Sigmoid colon (tissue), 4 donors: Measurements from ENCODE around the gene METTL13.

Experiments
- EP300 ChIP-seq, 4 donors: sonication (generic); formaldehyde crosslinking; IDR thresholded peaks; one replicate each; pipeline ENCODE4 v1.6.1; 2017; ENCODE audit warnings: antibody characterized with exemption in 4 of 4
- POLR2A ChIP-seq, 2 donors: fragments of 450-650 bp; IDR thresholded peaks; one replicate each; pipeline ENCODE4 v1.6.1; 2016; ENCODE audit warnings: antibody characterized with exemption in 2 of 2, mild to moderate bottlenecking in 2 of 2, moderate library complexity in 2 of 2
- POLR2AphosphoS5 ChIP-seq, 4 donors: sonication (generic); formaldehyde crosslinking; IDR thresholded peaks; one replicate each; pipeline ENCODE4 v1.6.1; 2017; ENCODE audit warnings: antibody characterized with exemption in 4 of 4
- TF ChIP-seq, protein P1 (sequence below), 4 experiments: fragments of 450-650 bp in 3 of 4; fragments of 200-600 bp in 1 of 4; IDR thresholded peaks; one replicate each; pipeline ENCODE4 v1.5.1; 2016 to 2019; ENCODE audit warnings: antibody characterized with exemption in 4 of 4, mild to moderate bottlenecking in 3 of 4, moderate library complexity in 2 of 4

DNA sequence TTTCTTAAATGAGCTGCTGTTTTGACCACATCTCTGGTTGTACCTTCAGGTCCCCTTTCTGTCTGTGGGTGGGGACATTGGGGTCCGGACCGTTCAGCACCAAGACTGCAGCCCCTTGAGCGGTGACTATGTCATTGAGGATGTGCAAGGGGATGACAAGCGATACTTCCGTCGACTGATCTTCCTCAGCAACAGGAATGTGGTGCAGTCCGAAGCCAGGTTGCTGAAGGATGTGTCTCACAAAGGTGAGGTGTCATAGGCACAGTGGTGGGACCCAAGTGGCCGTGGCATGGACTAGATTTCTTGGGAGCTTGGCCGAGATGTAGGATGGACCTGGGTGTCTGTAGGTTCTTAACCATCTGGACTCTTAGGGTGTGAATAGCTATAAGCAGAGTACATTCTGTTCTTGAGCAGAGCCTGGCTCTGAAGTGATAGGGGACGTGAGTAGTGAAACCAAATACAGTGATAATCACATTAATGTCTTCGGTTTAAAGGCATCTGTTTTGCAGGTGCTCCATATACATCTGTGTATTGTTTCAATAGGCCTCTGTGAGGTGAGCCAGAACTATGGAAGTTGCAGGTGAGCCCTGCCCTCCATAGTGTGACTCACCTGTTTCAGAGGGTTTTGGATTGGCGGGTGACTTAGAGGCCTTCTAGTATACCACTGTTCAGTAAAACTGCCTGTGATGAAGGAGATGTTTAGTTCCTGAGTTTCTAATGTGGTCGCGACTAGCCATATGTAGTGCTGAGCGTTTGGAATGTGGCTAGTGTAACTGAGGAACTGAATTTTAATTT, 6.4 kb downstream of the METTL13 start:
- TF ChIP-seq POLR2AphosphoS5 (IDR thresholded peaks at IDR 0.05) = no peak
- TF ChIP-seq, protein P1, sequence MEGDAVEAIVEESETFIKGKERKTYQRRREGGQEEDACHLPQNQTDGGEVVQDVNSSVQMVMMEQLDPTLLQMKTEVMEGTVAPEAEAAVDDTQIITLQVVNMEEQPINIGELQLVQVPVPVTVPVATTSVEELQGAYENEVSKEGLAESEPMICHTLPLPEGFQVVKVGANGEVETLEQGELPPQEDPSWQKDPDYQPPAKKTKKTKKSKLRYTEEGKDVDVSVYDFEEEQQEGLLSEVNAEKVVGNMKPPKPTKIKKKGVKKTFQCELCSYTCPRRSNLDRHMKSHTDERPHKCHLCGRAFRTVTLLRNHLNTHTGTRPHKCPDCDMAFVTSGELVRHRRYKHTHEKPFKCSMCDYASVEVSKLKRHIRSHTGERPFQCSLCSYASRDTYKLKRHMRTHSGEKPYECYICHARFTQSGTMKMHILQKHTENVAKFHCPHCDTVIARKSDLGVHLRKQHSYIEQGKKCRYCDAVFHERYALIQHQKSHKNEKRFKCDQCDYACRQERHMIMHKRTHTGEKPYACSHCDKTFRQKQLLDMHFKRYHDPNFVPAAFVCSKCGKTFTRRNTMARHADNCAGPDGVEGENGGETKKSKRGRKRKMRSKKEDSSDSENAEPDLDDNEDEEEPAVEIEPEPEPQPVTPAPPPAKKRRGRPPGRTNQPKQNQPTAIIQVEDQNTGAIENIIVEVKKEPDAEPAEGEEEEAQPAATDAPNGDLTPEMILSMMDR (IDR thresholded peaks at IDR 0.05) = no peak
- TF ChIP-seq EP300 (IDR thresholded peaks at IDR 0.05) = no peak
- TF ChIP-seq POLR2A (IDR thresholded peaks at IDR 0.05) = no peak
